OCI-LY7 (cell line): ENCODE measurements around the gene BLOC1S4. TPM values are rescaled to one million over a fixed set of nuclear protein-coding genes. Genes with fewer than 3 reads are reported as not detected.

Experiments used
- BruUV-seq: library from RNA; stranded (reverse); fragments of 400-500 nt; replicated peaks from 2 replicates; lab custom pipeline; 2021; lab: Mats Ljungman, UMichigan
- CTCF ChIA-PET: fragments of 300-600 bp; sonication (Branson Sonifier 250); formaldehyde crosslinking; loops from one replicate; lab custom pipeline; 2022; ENCODE audit warnings: antibody characterized with exemption; ENCODE audit not compliant: unreplicated experiment; lab: Charles Lee
- POLR2A ChIA-PET: fragments of 300-600 bp; sonication (Branson Sonifier 250); formaldehyde crosslinking; loops from one replicate; lab custom pipeline; 2022; ENCODE audit warnings: antibody characterized with exemption; lab: Charles Lee
- DNase-seq: peaks from one replicate; pipeline ENCODE4 v3.0.0-alpha.2; 2015; ENCODE audit warnings: low spot score
- H2AFZ ChIP-seq: fragments of 200-600 bp; sonication (generic), shearing (Covaris generic); 2 replicates; pipeline ENCODE4 v1.6.1; 2014; ENCODE audit warnings: mild to moderate bottlenecking, antibody characterized with exemption, low read length, moderate library complexity
- H3K27ac ChIP-seq: fragments of 200-600 bp; sonication (generic); 2 replicates; pipeline ENCODE4 v1.5.1; 2014; ENCODE audit warnings: mixed run types, low read depth, mild to moderate bottlenecking, moderate library complexity, low read length, inconsistent platforms; ENCODE audit not compliant: poor library complexity, severe bottlenecking
- H3K36me3 ChIP-seq: fragments of 200-600 bp; sonication (generic); 2 replicates; pipeline ENCODE4 v1.6.1; 2014; ENCODE audit warnings: mild to moderate bottlenecking, antibody characterized with exemption, low read length, moderate library complexity, mixed read lengths; ENCODE audit not compliant: insufficient read depth
- H3K4me1 ChIP-seq: fragments of 200-600 bp; sonication (generic); 2 replicates; pipeline ENCODE4 v1.5.1; 2014; ENCODE audit warnings: mild to moderate bottlenecking, low read length; ENCODE audit not compliant: insufficient read depth, poor library complexity, severe bottlenecking
- H3K4me2 ChIP-seq: fragments of 200-600 bp; sonication (generic); 2 replicates; pipeline ENCODE4 v1.6.1; 2014; ENCODE audit warnings: mild to moderate bottlenecking, low read length
- H3K4me3 ChIP-seq: fragments of 200-600 bp; sonication (generic); 2 replicates; pipeline ENCODE4 v1.5.1; 2014; ENCODE audit warnings: mild to moderate bottlenecking, low read depth, low read length; ENCODE audit not compliant: poor library complexity, severe bottlenecking
- H3K79me2 ChIP-seq: fragments of 200-600 bp; sonication (generic); 2 replicates; pipeline ENCODE4 v1.6.1; 2016; ENCODE audit warnings: low read depth, mild to moderate bottlenecking, low read length, moderate library complexity, mixed read lengths; ENCODE audit not compliant: insufficient read depth
- H3K9me2 ChIP-seq: fragments of 200-600 bp; sonication (generic); 2 replicates; pipeline ENCODE4 v1.6.1; 2016; ENCODE audit warnings: mild to moderate bottlenecking, low read length, mixed read lengths; ENCODE audit not compliant: insufficient read depth
- H3K9me3 ChIP-seq: fragments of 200-600 bp; sonication (generic); 2 replicates; pipeline ENCODE4 v1.6.1; 2014; ENCODE audit warnings: mild to moderate bottlenecking, mixed run types, low read length, mixed read lengths
- H4K20me1 ChIP-seq: fragments of 200-600 bp; sonication (generic); 2 replicates; pipeline ENCODE4 v1.6.1; 2014; ENCODE audit warnings: mild to moderate bottlenecking, antibody characterized with exemption, low read length, moderate library complexity, mixed read lengths; ENCODE audit not compliant: insufficient read depth
- EZH2phosphoT487 ChIP-seq: fragments of 200-600 bp; sonication (generic); IDR thresholded peaks from 2 replicates; pipeline ENCODE4 v1.6.1; 2018; ENCODE audit warnings: low read depth, borderline replicate concordance, mild to moderate bottlenecking, mixed run types, antibody characterized with exemption, low read length, moderate library complexity, mixed read lengths
- intact Hi-C: fragments of 100-400 bp; cut with micrococcal nuclease; formaldehyde crosslinking; loops from one replicate; pipeline ENCODE4 v1.10.0; 2022; ENCODE audit not compliant: unreplicated experiment
- total RNA-seq, 2 experiments: library from RNA; depleted of rRNA in 1 of 2; stranded (reverse); fragments of >200 nt in 1 of 2; shearing (Covaris generic) in 1 of 2; gene quantifications; 2 replicates each; pipeline ENCODE4 v1.2.3, GENCODE V29; 2014 to 2022
- TF ChIP-seq, protein P1 (sequence below): fragments of 200-600 bp; sonication (generic); conservative IDR thresholded peaks from 2 replicates; pipeline ENCODE4 v1.5.1; 2014; ENCODE audit warnings: mild to moderate bottlenecking, antibody characterized with exemption, low read length, moderate library complexity, mixed read lengths

Gene BLOC1S4
- total RNA-seq, 2 experiments from 2014 or later = 32.3 to 36.1 TPM

DNA sequence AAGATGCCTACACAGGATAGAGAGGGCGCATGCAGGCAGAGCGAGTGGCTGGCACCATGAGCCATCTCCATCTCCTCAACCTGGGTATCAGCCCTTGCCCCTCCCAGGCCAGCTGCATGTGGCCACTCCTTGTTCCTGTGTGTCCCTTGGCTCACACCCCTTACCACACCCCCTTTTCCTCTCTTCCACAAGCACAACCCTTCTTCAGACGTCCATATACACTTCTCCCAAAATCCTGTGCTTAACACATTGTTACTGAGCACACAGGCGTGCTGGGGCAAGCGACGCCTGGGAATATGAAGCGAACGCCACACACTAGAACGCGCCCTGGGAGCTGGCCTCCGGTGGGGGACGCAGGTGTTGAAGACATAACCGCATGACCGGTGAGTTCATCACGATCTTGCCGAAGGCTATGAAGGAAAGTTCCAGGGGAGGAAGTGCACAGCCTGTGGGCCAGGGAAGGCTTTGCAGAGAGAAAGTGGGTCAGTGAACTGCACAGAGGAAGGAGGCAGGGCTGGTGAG is 47.4 kb downstream of the BLOC1S4 start:
- Histone ChIP-seq H4K20me1 (no peaks in the 10 kb centered on the region), H3K9me3 (no peaks in the 10 kb centered on the region), H3K4me2 (no peak overlapping the region), H3K4me1 (no peaks in the 10 kb centered on the region), H3K4me3 (no peak overlapping the region), H3K27ac (no peak overlapping the region), H3K79me2 (no peaks in the 10 kb centered on the region), H2AFZ (no peak overlapping the region), H3K9me2 (no peaks in the 10 kb centered on the region), H3K36me3 (no peaks in the 10 kb centered on the region)
- no peak for DNase-seq
- TF ChIP-seq, protein P1, sequence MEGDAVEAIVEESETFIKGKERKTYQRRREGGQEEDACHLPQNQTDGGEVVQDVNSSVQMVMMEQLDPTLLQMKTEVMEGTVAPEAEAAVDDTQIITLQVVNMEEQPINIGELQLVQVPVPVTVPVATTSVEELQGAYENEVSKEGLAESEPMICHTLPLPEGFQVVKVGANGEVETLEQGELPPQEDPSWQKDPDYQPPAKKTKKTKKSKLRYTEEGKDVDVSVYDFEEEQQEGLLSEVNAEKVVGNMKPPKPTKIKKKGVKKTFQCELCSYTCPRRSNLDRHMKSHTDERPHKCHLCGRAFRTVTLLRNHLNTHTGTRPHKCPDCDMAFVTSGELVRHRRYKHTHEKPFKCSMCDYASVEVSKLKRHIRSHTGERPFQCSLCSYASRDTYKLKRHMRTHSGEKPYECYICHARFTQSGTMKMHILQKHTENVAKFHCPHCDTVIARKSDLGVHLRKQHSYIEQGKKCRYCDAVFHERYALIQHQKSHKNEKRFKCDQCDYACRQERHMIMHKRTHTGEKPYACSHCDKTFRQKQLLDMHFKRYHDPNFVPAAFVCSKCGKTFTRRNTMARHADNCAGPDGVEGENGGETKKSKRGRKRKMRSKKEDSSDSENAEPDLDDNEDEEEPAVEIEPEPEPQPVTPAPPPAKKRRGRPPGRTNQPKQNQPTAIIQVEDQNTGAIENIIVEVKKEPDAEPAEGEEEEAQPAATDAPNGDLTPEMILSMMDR = no peak
- no peak for TF ChIP-seq EZH2phosphoT487
- POLR2A ChIA-PET = no interaction called here
- BruUV-seq = no TSS peak
- intact Hi-C loops = no loop called here
- CTCF ChIA-PET = no interaction called here

DNA sequence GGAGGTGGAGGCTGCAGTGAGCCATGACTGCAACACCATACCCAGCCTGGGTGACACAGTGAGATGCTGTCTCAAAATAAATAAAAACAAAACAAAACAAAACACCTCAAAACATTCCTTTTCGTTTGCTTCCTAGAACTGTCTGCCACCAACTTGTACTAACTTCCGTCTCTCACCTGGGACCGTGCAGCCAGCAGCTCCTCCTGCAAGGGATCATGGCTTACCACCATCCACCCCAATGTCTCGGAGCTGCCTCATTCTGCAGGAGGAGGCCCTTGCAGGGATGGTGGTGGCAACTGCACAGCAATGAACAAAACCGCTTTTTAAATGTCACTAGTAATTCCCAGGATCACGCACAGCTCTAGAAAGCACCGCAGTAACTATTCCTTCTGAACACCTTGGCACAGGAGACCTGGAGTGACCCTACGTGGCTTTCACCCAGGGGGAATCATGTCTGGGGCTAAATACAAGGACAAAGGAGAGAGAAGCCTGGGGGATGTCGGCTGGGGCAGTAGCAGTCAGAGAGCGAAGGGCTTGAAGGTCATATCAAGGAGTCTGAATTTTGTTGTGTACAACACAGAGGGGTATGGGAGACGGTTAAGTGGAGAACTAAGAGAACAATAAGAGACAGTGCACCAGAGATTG is 49.1 kb downstream of the BLOC1S4 start:
- DNase-seq = no peak
- CTCF ChIA-PET = no interaction called here
- Histone ChIP-seq H3K4me3 (no peak overlapping the region), H4K20me1 (no peaks in the 10 kb centered on the region), H3K4me2 (no peak overlapping the region), H3K4me1 (no peaks in the 10 kb centered on the region), H3K36me3 (no peaks in the 10 kb centered on the region), H3K9me2 (no peaks in the 10 kb centered on the region), H3K9me3 (no peaks in the 10 kb centered on the region), H3K79me2 (no peaks in the 10 kb centered on the region), H2AFZ (no peak overlapping the region), H3K27ac (no peak overlapping the region)
- POLR2A ChIA-PET = no interaction called here
- intact Hi-C loops = no loop called here
- no TSS peak for BruUV-seq
- TF ChIP-seq EZH2phosphoT487 = no peak
- TF ChIP-seq, protein P1 = no peak

DNA sequence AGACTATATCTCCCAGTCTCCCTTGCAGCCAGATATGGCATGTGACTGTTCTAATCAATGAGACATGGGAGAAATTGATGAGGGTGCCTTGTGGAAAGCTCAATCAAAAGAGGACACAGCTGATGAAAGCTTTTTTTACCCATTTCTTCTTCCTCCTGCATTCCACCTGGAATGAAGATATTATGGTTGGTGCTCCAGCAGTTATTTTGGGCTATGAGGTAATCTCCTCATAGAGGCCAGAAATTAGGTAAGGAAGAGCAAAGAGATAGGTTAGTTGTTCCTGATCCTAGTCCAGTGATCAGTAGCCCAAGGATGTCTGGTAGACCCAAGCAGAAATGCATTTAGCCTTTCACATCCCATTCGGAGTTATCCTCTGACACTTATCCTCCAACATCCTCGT is 49.7 kb downstream of the BLOC1S4 start:
- intact Hi-C loops = no loop called here
- Histone ChIP-seq H3K27ac (no peak overlapping the region), H3K9me2 (no peaks in the 10 kb centered on the region), H4K20me1 (no peaks in the 10 kb centered on the region), H2AFZ (no peak overlapping the region), H3K4me3 (no peak overlapping the region), H3K79me2 (no peaks in the 10 kb centered on the region), H3K36me3 (no peaks in the 10 kb centered on the region), H3K4me1 (no peaks in the 10 kb centered on the region), H3K4me2 (no peak overlapping the region), H3K9me3 (no peaks in the 10 kb centered on the region)
- no peak for DNase-seq
- BruUV-seq = no TSS peak
- TF ChIP-seq EZH2phosphoT487 = no peak
- TF ChIP-seq, protein P1 = no peak
- CTCF ChIA-PET = no interaction called here
- POLR2A ChIA-PET = no interaction called here
